Measurements from ENCODE around the gene SNTB2. TPM values are rescaled to one million over a fixed set of nuclear protein-coding genes. Genes with fewer than 3 reads are reported as not detected.

Gene SNTB2
- total RNA-seq, 1 donor from 2014 or later = 12.3 TPM

GRCh38 chr16:69351309-69352027, 164.5 kb downstream of the SNTB2 start, which contains the start of gene TMED6:
TSS of gene TMED6 (minus strand) at chr16:69351786. CDS start at chr16:69351753, 33 bp downstream.
- DNase-seq = no peak
- intact Hi-C loops (cut with DNase I) = no loop called here
- ATAC-seq (ENCODE audit: poor library complexity) = no peak

Other genes starting within 250 kb of the SNTB2 start
- 0.19 TPM for gene HAS3, start 81.5 kb upstream of the SNTB2 start, total RNA-seq
- 52.5 TPM for gene CHTF8, start 54.6 kb upstream of the SNTB2 start, total RNA-seq
- 24.1 TPM for gene UTP4, start 54.5 kb upstream of the SNTB2 start, total RNA-seq
- 28.6 TPM for gene VPS4A, start 124.2 kb downstream of the SNTB2 start, total RNA-seq
- gene PDF, start 143.4 kb downstream of the SNTB2 start, total RNA-seq = 5.6 TPM
- 22.0 TPM for gene COG8, start 152.4 kb downstream of the SNTB2 start, total RNA-seq
- gene NIP7, start 152.6 kb downstream of the SNTB2 start, total RNA-seq = 7.3 TPM
- gene TMED6, start 164.6 kb downstream of the SNTB2 start, total RNA-seq = not detected
- 19.4 TPM for gene TERF2, start 198.8 kb downstream of the SNTB2 start, total RNA-seq
- gene CYB5B, start 237.5 kb downstream of the SNTB2 start, total RNA-seq = 55.4 TPM